HUES6 (cell line): ENCODE data around the gene PARP6.

Source experiments
- H3K27ac ChIP-seq: 2 replicates; pipeline ENCODE4 v1.7.0; 2013; ENCODE audit warnings: low read depth, mild to moderate bottlenecking, low read length, inconsistent platforms
- H3K27me3 ChIP-seq: 2 replicates; pipeline ENCODE4 v1.6.1; 2013; ENCODE audit warnings: low read length; ENCODE audit not compliant: control insufficient read depth, insufficient read depth
- H3K36me3 ChIP-seq: 2 replicates; pipeline ENCODE4 v1.6.1; 2013; ENCODE audit warnings: low read length; ENCODE audit not compliant: control insufficient read depth, insufficient read depth
- H3K4me1 ChIP-seq: 2 replicates; pipeline ENCODE4 v1.6.1; 2013; ENCODE audit warnings: low read length; ENCODE audit not compliant: control insufficient read depth, insufficient read depth
- H3K4me3 ChIP-seq: 2 replicates; pipeline ENCODE4 v1.5.1; 2013; ENCODE audit warnings: low read depth, low read length
- H3K9ac ChIP-seq: one replicate; pipeline ENCODE4 v1.6.1; 2013; ENCODE audit warnings: mild to moderate bottlenecking, low read length
- H3K9me3 ChIP-seq: 2 replicates; pipeline ENCODE4 v1.6.1; 2013; ENCODE audit warnings: low read depth, low read length; ENCODE audit not compliant: control insufficient read depth, insufficient read depth

Gene PARP6

DNA sequence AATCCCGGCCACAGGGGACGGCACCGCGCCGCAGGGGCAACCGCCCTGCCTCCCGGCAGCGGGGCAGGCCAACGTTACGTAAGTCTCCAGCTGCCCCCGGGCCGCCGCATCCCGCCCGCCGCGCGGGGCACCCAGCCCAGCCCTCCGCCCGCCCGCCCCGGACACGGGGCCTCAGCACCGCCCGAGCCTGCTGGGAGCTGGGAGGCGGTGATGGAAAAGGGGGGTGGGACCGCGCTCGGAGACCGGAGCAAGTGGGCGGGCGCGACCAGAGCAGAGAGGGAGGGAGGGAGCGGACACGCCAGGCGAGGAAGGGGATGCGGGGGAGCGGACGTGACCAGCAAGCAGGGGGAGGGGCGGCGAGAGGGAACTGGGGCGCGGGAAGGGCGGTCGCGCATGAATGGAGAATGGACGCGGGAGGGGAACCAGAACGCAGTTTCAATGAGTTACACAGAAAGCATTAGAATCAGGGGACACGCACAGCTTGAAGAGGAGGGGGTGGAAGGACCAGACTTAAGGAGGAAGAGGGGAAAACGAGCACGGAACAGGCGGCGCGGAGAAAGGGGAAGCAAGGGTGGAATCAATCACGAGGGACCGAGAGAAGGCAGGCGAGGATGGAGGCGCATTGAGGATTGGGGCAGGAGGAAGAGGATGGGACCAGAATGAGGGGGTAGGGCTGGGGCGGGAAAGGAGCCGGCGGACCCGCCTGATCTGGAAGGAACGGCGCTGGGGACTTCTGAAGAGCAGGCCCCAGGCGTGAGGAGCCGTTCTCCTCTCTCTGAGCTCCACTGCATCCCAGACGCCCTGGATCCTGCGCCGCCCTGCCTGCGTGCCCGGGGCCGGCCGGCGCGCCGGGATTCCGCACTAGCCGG lies 41.9 kb downstream of the PARP6 start:
- Histone ChIP-seq H3K27ac (peak overlapping the region; percentile 86; the same call in 1 of the 2 replicates), H3K9ac (peak overlapping the region; percentile 100), H3K9me3 (no peaks in the 10 kb centered on the region), H3K36me3 (peaks cover 13% of the 10 kb centered on the region; the same call in 1 of the 2 replicates), H3K4me1 (peaks cover 39% of the 10 kb centered on the region), H3K27me3 (peaks cover 17% of the 10 kb centered on the region; the same call in 1 of the 2 replicates), H3K4me3 (peak overlapping the region; percentile 100)

GRCh38 chr15:72229947-72230196 lies 42.5 kb downstream of the PARP6 start:
- Histone ChIP-seq H3K4me3 (peak overlapping the region; percentile 100), H3K9ac (peak overlapping the region; percentile 100), H3K27ac (peak overlapping the region; percentile 86; the same call in 1 of the 2 replicates), H3K36me3 (peaks cover 13% of the 10 kb centered on the region; the same call in 1 of the 2 replicates), H3K27me3 (peaks cover 11% of the 10 kb centered on the region; the same call in 1 of the 2 replicates), H3K9me3 (no peaks in the 10 kb centered on the region), H3K4me1 (peaks cover 39% of the 10 kb centered on the region)

- H3K4me3 ChIP-seq, result peak overlapping the region; percentile 100
- no peaks in the 10 kb centered on the region for H3K9me3 ChIP-seq
- H3K27ac ChIP-seq, result peak overlapping the region; percentile 86; the same call in 1 of the 2 replicates
- peaks cover 39% of the 10 kb centered on the region for H3K4me1 ChIP-seq
- H3K27me3 ChIP-seq, result peaks cover 6% of the 10 kb centered on the region; the same call in 1 of the 2 replicates
- peak overlapping the region; percentile 100 for H3K9ac ChIP-seq
- H3K36me3 ChIP-seq, result peaks cover 16% of the 10 kb centered on the region
Measured at GRCh38 chr15:72229076-72229946, 43.0 kb downstream of the PARP6 start.

GRCh38 chr15:72227720-72228119 lies 44.6 kb downstream of the PARP6 start:
- Histone ChIP-seq H3K27ac (peak overlapping the region; percentile 36; the same call in 1 of the 2 replicates), H3K36me3 (peaks cover 30% of the 10 kb centered on the region), H3K27me3 (no peaks in the 10 kb centered on the region), H3K4me1 (peaks cover 39% of the 10 kb centered on the region), H3K4me3 (peak overlapping the region; percentile 100; the same call in 1 of the 2 replicates), H3K9me3 (no peaks in the 10 kb centered on the region), H3K9ac (peak overlapping the region; percentile 38)

GRCh38 chr15:72227192-72227586 lies 45.2 kb downstream of the PARP6 start:
- no peak overlapping the region for H3K9ac ChIP-seq
- H3K27ac ChIP-seq, result no peak overlapping the region
- H3K36me3 ChIP-seq, result peaks cover 35% of the 10 kb centered on the region
- peak overlapping the region; percentile 21; the same call in 1 of the 2 replicates for H3K4me3 ChIP-seq
- H3K4me1 ChIP-seq, result peaks cover 35% of the 10 kb centered on the region
- no peaks in the 10 kb centered on the region for H3K27me3 ChIP-seq
- no peaks in the 10 kb centered on the region for H3K9me3 ChIP-seq

- Histone ChIP-seq H3K9ac (no peak overlapping the region), H3K27me3 (no peaks in the 10 kb centered on the region), H3K27ac (no peak overlapping the region), H3K4me1 (peaks cover 21% of the 10 kb centered on the region), H3K36me3 (peaks cover 65% of the 10 kb centered on the region), H3K4me3 (no peak overlapping the region), H3K9me3 (no peaks in the 10 kb centered on the region)
Measured at GRCh38 chr15:72223278-72223677, 49.1 kb downstream of the PARP6 start.

DNA sequence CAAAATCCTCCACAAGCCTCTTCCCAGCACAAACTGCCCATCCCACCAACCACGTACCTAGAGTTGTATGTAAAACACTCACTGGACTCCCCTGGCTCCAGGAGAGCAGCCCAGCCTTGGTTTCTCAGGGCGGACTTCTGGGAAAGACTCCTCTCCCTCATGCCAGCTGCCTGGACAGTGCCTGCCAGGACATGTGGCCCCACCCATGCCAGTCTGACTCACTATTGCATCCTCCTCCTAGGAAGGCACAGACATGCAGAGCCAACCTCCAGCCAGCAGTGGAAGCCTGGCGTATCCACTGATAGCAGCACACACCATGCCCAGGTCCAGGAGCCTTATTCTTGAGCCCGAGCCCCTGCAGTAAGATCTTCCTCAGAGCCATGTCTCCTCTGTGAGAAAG lies 50.0 kb downstream of the PARP6 start:
- Histone ChIP-seq H3K4me3 (no peak overlapping the region), H3K27me3 (no peaks in the 10 kb centered on the region), H3K9me3 (no peaks in the 10 kb centered on the region), H3K4me1 (peaks cover 14% of the 10 kb centered on the region), H3K9ac (no peak overlapping the region), H3K36me3 (peaks cover 74% of the 10 kb centered on the region), H3K27ac (no peak overlapping the region)

DNA sequence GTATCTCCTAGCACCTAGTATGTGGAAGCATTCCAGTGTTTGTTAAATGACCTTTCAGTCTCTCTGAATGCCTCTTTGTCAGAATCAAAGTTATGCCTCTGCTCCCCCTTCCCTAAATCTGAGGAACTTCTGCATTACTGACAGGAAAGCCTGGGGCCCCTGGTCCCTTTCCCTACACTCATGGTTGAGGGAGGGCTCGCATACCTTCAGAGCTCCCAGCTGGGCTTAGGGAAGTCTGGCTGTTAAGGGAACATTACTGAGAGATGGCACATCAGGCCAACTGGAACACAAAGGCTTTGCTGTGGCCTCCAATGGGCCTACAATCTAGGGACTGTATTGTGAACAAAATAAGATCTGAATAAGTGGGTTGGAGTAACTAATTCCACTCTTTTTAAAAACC lies 51.7 kb downstream of the PARP6 start:
- H3K27ac ChIP-seq, result no peak overlapping the region

DNA sequence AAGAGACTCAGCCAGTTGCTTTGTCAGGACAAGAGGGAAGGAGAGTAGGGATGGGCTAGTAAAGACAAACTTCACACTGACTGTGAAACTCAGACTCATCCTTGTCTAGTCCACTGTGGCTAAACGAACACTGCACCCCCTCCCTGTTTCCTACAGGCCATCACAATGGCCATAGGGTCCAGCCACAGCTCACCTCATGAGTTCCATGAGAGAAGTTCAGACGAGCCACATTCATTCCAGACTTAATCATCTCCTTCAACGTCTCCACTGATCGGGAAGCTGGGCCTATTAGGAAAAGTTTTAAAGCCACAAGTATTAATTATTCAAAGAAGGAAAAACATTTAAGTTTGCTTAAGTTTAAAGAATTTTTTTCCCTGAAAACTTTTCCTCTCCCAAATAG lies 55.1 kb downstream of the PARP6 start:
- Histone ChIP-seq H3K27ac (no peak overlapping the region), H3K9me3 (no peaks in the 10 kb centered on the region), H3K9ac (no peak overlapping the region), H3K4me1 (peaks cover 5% of the 10 kb centered on the region; the same call in 1 of the 2 replicates), H3K4me3 (no peak overlapping the region), H3K36me3 (peaks cover 94% of the 10 kb centered on the region), H3K27me3 (no peaks in the 10 kb centered on the region)

More for the DNA sequence above, 51.7 kb downstream of the PARP6 start:
- Histone ChIP-seq H3K27me3 (no peaks in the 10 kb centered on the region), H3K9me3 (no peaks in the 10 kb centered on the region), H3K4me3 (no peak overlapping the region), H3K36me3 (peaks cover 87% of the 10 kb centered on the region), H3K9ac (no peak overlapping the region), H3K4me1 (peaks cover 5% of the 10 kb centered on the region; the same call in 1 of the 2 replicates)

- Histone ChIP-seq H3K27ac (no peak overlapping the region), H3K4me3 (no peak overlapping the region), H3K27me3 (no peaks in the 10 kb centered on the region), H3K9me3 (no peaks in the 10 kb centered on the region), H3K4me1 (0 out of 2 replicates have a peak, but pooled peaks cover 3% of the 10 kb centered on the region), H3K36me3 (peaks cover 98% of the 10 kb centered on the region), H3K9ac (no peak overlapping the region)
Measured at GRCh38 chr15:72216079-72216478, 56.3 kb downstream of the PARP6 start.
